Fibroblast of gingiva (primary cell): ENCODE results near the gene VPS41.

ENCODE experiments used
- DNase-seq: peaks from one replicate; pipeline ENCODE4 v3.0.0-alpha.2; 2011; ENCODE audit warnings: low read depth

VPS41 gene

GRCh38 chr7:38727184-38727940 is 181.6 kb downstream of the VPS41 start:
- DNase-seq = no peak

DNA sequence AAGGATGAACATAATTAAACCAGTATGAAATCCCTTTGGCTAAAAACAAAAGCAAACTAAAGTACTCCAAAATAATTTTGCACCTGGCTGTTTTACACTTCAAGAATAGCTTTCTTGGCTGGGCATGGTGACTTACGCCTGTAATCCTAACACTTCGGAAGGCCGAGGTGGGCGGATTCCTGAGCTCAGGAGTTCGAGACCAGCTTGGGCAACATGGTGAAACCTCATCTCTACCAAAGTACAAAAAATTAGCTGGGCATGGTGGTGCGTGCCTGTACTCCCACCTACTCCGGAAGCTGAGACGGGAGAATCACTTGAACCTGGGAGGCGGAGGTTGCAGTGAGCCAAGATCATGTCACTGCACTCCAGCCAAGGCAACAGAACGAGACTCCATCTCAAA is 185.7 kb downstream of the VPS41 start:
- DNase-seq = no peak

DNA sequence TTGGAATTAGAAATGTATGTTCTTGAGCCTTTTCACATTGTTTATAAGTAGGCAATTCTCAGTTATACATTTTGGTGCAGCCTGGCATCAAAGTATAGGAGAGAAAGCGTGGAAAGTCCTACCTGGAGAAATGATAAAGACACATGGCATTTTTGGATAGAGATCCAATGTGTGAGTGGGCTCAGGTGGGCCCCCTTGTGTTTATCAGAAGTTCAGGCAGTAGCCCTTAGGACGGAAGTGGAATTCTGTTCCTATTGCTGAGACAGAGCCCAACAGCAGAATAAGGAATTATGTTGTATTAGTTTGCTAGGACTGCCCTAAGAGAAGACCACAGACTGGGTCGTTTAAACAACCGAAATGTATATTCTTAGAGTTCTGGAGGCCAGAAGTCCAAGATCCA is 192.6 kb downstream of the VPS41 start:
- no peak for DNase-seq

- DNase-seq = no peak
Measured at GRCh38 chr7:38709123-38709522, 199.9 kb downstream of the VPS41 start.

DNA sequence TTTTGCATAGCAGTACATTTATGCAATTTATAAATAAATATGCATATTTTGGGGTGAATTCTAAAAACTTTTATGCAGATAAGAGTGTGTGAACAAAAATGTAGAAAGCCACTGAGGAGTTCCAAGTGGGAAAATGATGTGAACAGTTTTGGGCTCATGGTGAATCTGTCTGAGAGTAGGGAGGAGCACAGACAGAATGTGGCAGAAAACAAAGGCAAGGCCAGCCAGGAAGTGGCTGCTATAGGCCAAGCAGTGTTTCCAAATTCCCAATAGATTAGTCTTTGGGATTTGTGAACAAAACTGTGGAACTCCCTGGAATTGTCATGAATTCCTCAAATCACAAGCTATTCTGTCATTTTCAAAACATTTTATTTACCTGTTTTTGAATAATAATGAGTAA is 204.2 kb downstream of the VPS41 start:
- DNase-seq = no peak

- DNase-seq = peak; percentile 83
Measured at GRCh38 chr7:38704041-38704547, 204.9 kb downstream of the VPS41 start.

- DNase-seq = peak; percentile 26
Measured at GRCh38 chr7:38703093-38703492, 205.9 kb downstream of the VPS41 start.

- no peak for DNase-seq
Measured at GRCh38 chr7:38702002-38702535, 206.9 kb downstream of the VPS41 start.

GRCh38 chr7:38700116-38700515 is 208.9 kb downstream of the VPS41 start:
- peak; percentile 13 for DNase-seq

GRCh38 chr7:38699471-38699870 is 209.5 kb downstream of the VPS41 start:
- DNase-seq = peak; percentile 75

- DNase-seq = no peak
Measured at GRCh38 chr7:38694326-38694725, 214.7 kb downstream of the VPS41 start.

DNA sequence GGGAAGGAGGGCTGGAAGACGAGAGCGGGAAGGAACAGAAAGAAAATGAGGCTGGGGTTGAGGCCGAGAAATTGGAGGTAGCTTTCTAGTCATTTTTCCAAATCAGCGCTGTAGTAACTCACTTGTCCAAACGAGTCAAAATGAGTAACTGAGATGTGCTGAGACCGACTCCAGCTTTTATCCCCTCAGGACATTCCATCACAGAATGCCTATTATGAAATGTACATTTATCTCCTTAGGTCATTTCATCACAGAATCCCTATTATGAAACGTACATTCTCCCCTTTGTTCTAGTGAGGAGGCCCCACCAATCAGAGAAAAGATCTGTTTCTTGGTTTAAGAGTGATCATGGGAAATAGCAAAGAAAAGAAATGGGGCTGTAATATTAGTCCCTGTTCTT is 222.1 kb downstream of the VPS41 start:
- peak; percentile 62 for DNase-seq

DNA sequence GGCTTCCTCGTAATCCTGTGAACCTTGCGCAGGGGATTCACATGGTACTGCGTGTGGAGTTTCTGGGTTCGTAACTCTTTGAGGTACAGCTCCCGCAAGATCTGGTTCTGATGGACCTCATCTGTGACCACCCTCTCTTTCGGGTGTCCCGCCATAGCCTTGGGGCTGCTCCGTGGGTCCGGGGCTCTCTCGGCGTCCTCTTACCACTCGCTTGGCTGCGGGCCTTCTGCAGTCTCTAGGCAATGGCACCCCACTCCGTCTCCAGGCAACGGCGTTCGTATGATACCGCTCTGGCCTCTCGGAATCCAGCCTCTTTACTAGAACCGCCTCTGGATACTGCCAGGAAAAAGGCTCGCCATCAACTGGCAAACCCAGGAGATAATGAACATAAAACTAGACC is 223.1 kb downstream of the VPS41 start:
- DNase-seq = no peak

DNA sequence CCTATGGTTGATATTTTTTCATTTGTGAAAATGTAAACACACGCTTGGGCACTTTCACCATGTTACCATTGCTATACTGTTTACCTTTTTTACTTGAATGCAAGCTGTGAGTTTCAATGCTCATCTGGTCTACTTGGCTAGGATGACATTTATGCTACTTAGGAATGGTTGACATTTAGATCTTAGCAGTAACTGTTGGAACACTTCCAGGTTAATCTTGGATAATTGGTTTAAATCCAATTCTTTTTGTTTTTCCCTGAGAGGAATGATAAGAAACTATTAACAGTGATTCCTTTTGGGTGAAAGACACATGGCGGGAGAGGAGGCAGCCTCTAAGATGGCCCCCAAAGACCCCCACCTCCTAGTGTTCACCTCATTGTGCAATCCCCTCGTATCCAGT is 226.4 kb downstream of the VPS41 start:
- no peak for DNase-seq

- peak; percentile 89 for DNase-seq
Measured at GRCh38 chr7:38681882-38682281, 227.1 kb downstream of the VPS41 start.

- peak; percentile 26 for DNase-seq
Measured at GRCh38 chr7:38679419-38679818, 229.6 kb downstream of the VPS41 start.

DNA sequence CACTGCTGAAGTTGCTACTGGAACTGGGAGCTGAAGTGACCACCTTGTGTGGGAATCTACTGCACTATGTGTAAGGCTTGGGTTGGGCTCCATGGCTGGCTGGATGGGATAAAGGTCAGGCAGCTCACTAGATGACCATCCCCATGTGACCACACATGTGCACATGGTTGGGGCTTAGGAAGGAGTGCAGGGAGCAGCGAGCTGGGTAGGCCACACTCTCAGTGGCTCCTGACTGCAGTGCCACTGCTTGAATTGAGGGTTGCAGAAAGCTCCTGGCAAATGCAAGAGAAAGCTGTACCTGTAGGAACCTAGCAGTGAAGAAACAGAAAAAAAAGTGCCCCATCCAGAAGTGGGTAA is 230.3 kb downstream of the VPS41 start:
- DNase-seq = no peak

GRCh38 chr7:38677981-38678697 is 230.9 kb downstream of the VPS41 start:
- no peak for DNase-seq

GRCh38 chr7:38675494-38676106 is 233.4 kb downstream of the VPS41 start:
- DNase-seq = no peak

GRCh38 chr7:38674513-38674912 is 234.5 kb downstream of the VPS41 start:
- no peak for DNase-seq

DNA sequence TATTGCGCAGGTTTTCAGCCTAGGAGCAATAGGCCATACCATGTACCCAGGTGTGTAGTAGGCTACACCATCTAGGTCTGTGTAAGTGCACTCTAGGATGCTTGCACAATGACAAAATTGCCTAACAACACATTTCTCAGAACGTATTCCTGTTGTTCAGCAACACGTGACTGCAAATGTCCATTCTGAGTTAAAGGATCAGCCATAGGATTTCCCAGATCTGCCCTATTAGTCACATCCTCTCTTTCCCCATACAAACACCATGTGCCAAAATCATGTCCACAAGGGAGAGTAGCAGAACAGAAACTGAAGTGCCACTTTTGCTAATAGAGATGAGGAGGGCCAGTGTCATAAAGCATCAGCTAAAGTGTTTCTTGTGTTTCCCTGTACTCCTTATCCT is 235.2 kb downstream of the VPS41 start:
- DNase-seq = peak; percentile 94
